ENCODE measurements around the gene EFCAB10. TPM values are rescaled to one million over a fixed set of nuclear protein-coding genes. Genes with fewer than 3 reads are reported as not detected.
A peak's percentile ranks its signal among the peaks of the same experiment; 100 is the strongest.
"Not testable (repeated sequence)": the region's sequence is repeated elsewhere in the genome, so short reads cannot be mapped to it uniquely, and the experiment has no call there.

The EFCAB10 gene
- total RNA-seq, 6 experiments from 2014 or later: not detected

DNA sequence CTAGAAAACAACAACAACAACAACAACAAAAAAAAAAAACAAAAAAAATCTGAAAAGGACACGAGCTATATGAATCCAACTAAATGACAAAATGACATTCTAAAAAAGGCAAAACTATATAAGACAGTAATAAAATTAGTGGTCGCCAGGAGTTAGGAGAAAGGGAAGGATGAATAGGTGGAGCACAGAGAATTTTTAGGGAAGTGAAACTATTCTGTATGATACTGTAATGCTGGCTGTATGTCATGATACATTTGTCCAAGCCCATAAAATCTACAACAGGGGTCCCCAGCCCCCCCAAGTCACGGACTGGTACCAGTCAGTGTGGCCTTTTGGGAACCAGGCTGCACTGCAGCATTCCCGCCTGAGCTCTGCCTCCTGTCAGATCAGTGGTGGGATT is 56.5 kb downstream of the EFCAB10 start:
- peaks cover 2% of the 10 kb centered on the region; the same call in 1 of the 2 replicates for H3K27me3 Mint-ChIP-seq (ENCODE audit: insufficient read depth)
- H3K27ac Mint-ChIP-seq: no peak overlapping the region
- DNase-seq: no peak
- H3K4me1 Mint-ChIP-seq (ENCODE audit: low read depth): peaks cover 7% of the 10 kb centered on the region
- H3K36me3 Mint-ChIP-seq (ENCODE audit: low read depth): peaks cover 2% of the 10 kb centered on the region
- TF ChIP-seq, protein P1, sequence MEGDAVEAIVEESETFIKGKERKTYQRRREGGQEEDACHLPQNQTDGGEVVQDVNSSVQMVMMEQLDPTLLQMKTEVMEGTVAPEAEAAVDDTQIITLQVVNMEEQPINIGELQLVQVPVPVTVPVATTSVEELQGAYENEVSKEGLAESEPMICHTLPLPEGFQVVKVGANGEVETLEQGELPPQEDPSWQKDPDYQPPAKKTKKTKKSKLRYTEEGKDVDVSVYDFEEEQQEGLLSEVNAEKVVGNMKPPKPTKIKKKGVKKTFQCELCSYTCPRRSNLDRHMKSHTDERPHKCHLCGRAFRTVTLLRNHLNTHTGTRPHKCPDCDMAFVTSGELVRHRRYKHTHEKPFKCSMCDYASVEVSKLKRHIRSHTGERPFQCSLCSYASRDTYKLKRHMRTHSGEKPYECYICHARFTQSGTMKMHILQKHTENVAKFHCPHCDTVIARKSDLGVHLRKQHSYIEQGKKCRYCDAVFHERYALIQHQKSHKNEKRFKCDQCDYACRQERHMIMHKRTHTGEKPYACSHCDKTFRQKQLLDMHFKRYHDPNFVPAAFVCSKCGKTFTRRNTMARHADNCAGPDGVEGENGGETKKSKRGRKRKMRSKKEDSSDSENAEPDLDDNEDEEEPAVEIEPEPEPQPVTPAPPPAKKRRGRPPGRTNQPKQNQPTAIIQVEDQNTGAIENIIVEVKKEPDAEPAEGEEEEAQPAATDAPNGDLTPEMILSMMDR (IDR thresholded peaks at IDR 0.05): no peak
- H3K9me3 Mint-ChIP-seq: no peaks in the 10 kb centered on the region
- no peak overlapping the region for H3K4me3 Mint-ChIP-seq

GRCh38 chr7:105524423-105524822 is 56.9 kb downstream of the EFCAB10 start:
- H3K27ac Mint-ChIP-seq; H3K27me3 Mint-ChIP-seq (ENCODE audit: insufficient read depth); DNase-seq; H3K9me3 Mint-ChIP-seq; H3K4me3 Mint-ChIP-seq; H3K36me3 Mint-ChIP-seq (ENCODE audit: low read depth): not testable (repeated sequence)
- H3K4me1 Mint-ChIP-seq (ENCODE audit: low read depth): peaks cover 11% of the 10 kb centered on the region

GRCh38 chr7:105521717-105522463 is 59.4 kb downstream of the EFCAB10 start, which contains the start of gene PUS7:
PUS7 (minus strand) TSS chr7:105522271; CDS start chr7:105508512, 13,759 bp downstream.
- Mint-ChIP-seq H3K27me3 (ENCODE audit: insufficient read depth) (peaks cover 2% of the 10 kb centered on the region; the same call in 1 of the 2 replicates), H3K27ac (peak within 1 kb of the TSS; percentile 99), H3K4me3 (peak within 1 kb of the TSS; percentile 98), H3K9me3 (no peaks in the 10 kb centered on the region), H3K36me3 (ENCODE audit: low read depth) (peaks cover 7% of the 10 kb centered on the region), H3K4me1 (ENCODE audit: low read depth) (peaks cover 13% of the 10 kb centered on the region)
- TF ChIP-seq, protein P1 (IDR thresholded peaks at IDR 0.05): peak; percentile 12; the same call in 1 of the 2 replicates
- peak; percentile 82 for DNase-seq

GRCh38 chr7:105521027-105521716 is 60.1 kb downstream of the EFCAB10 start:
- Mint-ChIP-seq H3K27me3 (ENCODE audit: insufficient read depth) (peaks cover 2% of the 10 kb centered on the region; the same call in 1 of the 2 replicates), H3K4me3 (peak overlapping the region; percentile 98), H3K9me3 (no peaks in the 10 kb centered on the region), H3K27ac (peak overlapping the region; percentile 99), H3K36me3 (ENCODE audit: low read depth) (peaks cover 12% of the 10 kb centered on the region), H3K4me1 (ENCODE audit: low read depth) (peaks cover 13% of the 10 kb centered on the region)
- TF ChIP-seq, protein P1 (IDR thresholded peaks at IDR 0.05): no peak
- DNase-seq: peak; percentile 57

GRCh38 chr7:105520620-105521019 is 60.7 kb downstream of the EFCAB10 start:
- H3K9me3 Mint-ChIP-seq; H3K27me3 Mint-ChIP-seq (ENCODE audit: insufficient read depth); DNase-seq: not testable (repeated sequence)
- peaks cover 12% of the 10 kb centered on the region for H3K36me3 Mint-ChIP-seq (ENCODE audit: low read depth)
- peak overlapping the region; percentile 31; the same call in 1 of the 2 replicates for H3K27ac Mint-ChIP-seq
- H3K4me3 Mint-ChIP-seq: peak overlapping the region; percentile 98
- H3K4me1 Mint-ChIP-seq (ENCODE audit: low read depth): peaks cover 13% of the 10 kb centered on the region

DNA sequence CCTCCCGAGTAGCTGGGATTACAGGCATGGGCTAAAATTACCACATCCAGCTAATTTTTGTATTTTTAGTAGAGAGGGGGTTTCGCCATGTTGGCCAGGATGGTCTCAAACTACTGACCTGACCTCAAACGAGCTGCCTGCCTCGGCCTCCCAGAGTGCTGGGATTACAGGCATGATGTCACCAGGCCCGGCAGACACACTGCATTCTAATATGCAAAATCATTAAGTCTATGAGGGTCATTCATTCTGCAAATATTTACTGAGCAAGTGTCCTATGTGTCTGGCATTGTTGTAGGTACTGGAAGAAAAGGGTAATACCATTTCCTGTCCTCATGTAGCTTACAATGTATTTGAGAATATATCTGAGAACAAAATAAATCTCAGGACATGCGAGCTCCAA is 61.9 kb downstream of the EFCAB10 start:
- TF ChIP-seq, protein P1 (IDR thresholded peaks at IDR 0.05): no peak
- DNase-seq: no peak

GRCh38 chr7:105515610-105516009 is 65.7 kb downstream of the EFCAB10 start:
- H3K4me3 Mint-ChIP-seq; H3K27ac Mint-ChIP-seq; H3K9me3 Mint-ChIP-seq; DNase-seq; H3K27me3 Mint-ChIP-seq (ENCODE audit: insufficient read depth): not testable (repeated sequence)
- H3K36me3 Mint-ChIP-seq (ENCODE audit: low read depth): peaks cover 30% of the 10 kb centered on the region
- H3K4me1 Mint-ChIP-seq (ENCODE audit: low read depth): peaks cover 22% of the 10 kb centered on the region

More for the DNA sequence above, 61.9 kb downstream of the EFCAB10 start:
- Mint-ChIP-seq H3K9me3 (no peaks in the 10 kb centered on the region; the same call in 1 of the 2 replicates), H3K36me3 (ENCODE audit: low read depth) (peaks cover 18% of the 10 kb centered on the region), H3K27me3 (ENCODE audit: insufficient read depth) (peaks cover 2% of the 10 kb centered on the region; the same call in 1 of the 2 replicates), H3K27ac (peak overlapping the region; percentile 35; the same call in 1 of the 2 replicates), H3K4me3 (peak overlapping the region; percentile 60), H3K4me1 (ENCODE audit: low read depth) (peaks cover 13% of the 10 kb centered on the region)
